ENCODE results near the gene URAD. TPM values are rescaled to one million over a fixed set of nuclear protein-coding genes. Genes with fewer than 3 reads are reported as not detected.

URAD gene
- polyA plus RNA-seq, 2 of the 4 experiments (the other 2 are of a cell fraction) = not detected

- FAIRE-seq (no peak), DNase-seq (ENCODE audit: low read depth in 1 of 2, low spot score in 1 of 2) (no peak), ATAC-seq (no peak)
- Histone ChIP-seq H3K4me1 (no peaks in the 10 kb centered on the region), H3K4me2 (no peak overlapping the region), H3K9me3 (no peaks in the 10 kb centered on the region), H3K4me3 (no peak overlapping the region), H3K27ac (no peak overlapping the region)
- 81% methylated on average over 7 of the region's 7 CpGs for WGBS (ENCODE audit: missing lambda C conversion rate)
- ChIA-PET CTCF (interaction anchor here (1.4 to 6.3 kb wide), 5 partner anchors 13 to 564 kb away, joined by 4 to 32 read pairs (median 5); no protein-coding TSS in a partner anchor), POLR2A (no interaction called here)
- TF ChIP-seq BCL3 (IDR thresholded peaks at IDR 0.05) = no peak
- TF ChIP-seq FOSB (CRISPR knock-in tag; IDR thresholded peaks at IDR 0.05) = no peak
- TF ChIP-seq CHD4 (IDR thresholded peaks at IDR 0.05; ENCODE audit: borderline replicate concordance) = no peak
- TF ChIP-seq HES2 (IDR thresholded peaks at IDR 0.05) = no peak
- no peak for TF ChIP-seq REST (IDR thresholded peaks at IDR 0.05)
- TF ChIP-seq JUNB (IDR thresholded peaks at IDR 0.05) = no peak
- TF ChIP-seq SMC3 (IDR thresholded peaks at IDR 0.05) = no peak
- no peak for TF ChIP-seq EHF (CRISPR knock-in tag; IDR thresholded peaks at IDR 0.05)
- no peak for TF ChIP-seq HEYL (CRISPR knock-in tag; IDR thresholded peaks at IDR 0.05)
- TF ChIP-seq ZC3H11A (IDR thresholded peaks at IDR 0.05) = no peak
- no peak for TF ChIP-seq MAX (IDR thresholded peaks at IDR 0.05)
- no peak for TF ChIP-seq CEBPB (IDR thresholded peaks at IDR 0.05)
- TF ChIP-seq CTCF (IDR thresholded peaks at IDR 0.05) = no peak
- TF ChIP-seq HOXA7 (CRISPR knock-in tag; IDR thresholded peaks at IDR 0.05) = no peak
- TF ChIP-seq KDM1A (IDR thresholded peaks at IDR 0.05; ENCODE audit: low read depth) = no peak
- TF ChIP-seq CBX8 (IDR thresholded peaks at IDR 0.05) = no peak
- no peak for TF ChIP-seq RFX5 (IDR thresholded peaks at IDR 0.05)
- TF ChIP-seq FOSL2 (IDR thresholded peaks at IDR 0.05) = no peak
- TF ChIP-seq FOSL2 (CRISPR knock-in tag; IDR thresholded peaks at IDR 0.05) = no peak
- no peak for TF ChIP-seq POLR2AphosphoS2 (conservative IDR thresholded peaks at IDR 0.05; ENCODE audit: low read length)
Measured at GRCh38 chr13:27969866-27970229, 18.6 kb downstream of the URAD start.

- FAIRE-seq = no peak
- peak within 1 kb of the TSS; percentile 56 for H3K4me3 ChIP-seq
- TF ChIP-seq POLR2A (IDR thresholded peaks at IDR 0.05; ENCODE audit: low read length) (peak; percentile 60), TP53 (CRISPR knock-in tag; IDR thresholded peaks at IDR 0.05) (no peak), PHF8 (IDR thresholded peaks at IDR 0.05; ENCODE audit: borderline replicate concordance, low read depth) (no peak), CTCF (IDR thresholded peaks at IDR 0.05) (no peak), ZSCAN20 (CRISPR knock-in tag; IDR thresholded peaks at IDR 0.05) (no peak), RCOR1 (IDR thresholded peaks at IDR 0.05; ENCODE audit: low read depth, low read length) (no peak), CBX8 (IDR thresholded peaks at IDR 0.05) (no peak), HOXB13 (CRISPR knock-in tag; IDR thresholded peaks at IDR 0.05; ENCODE audit: low read depth) (no peak)
- peak within 1 kb of the TSS; percentile 36 to 79; a peak in 4 of 6 replicates for H3K27ac ChIP-seq
- ChIA-PET CTCF (interaction anchor here (1.4 to 6.3 kb wide), 6 partner anchors 14 to 595 kb away, joined by 4 to 32 read pairs (median 6); no protein-coding TSS in a partner anchor), POLR2A (interaction anchor here (1.6 kb wide), 1 partner anchor 15 kb away, joined by 7 read pairs; no protein-coding TSS in a partner anchor)
- H3K9me3 ChIP-seq = no peaks in the 10 kb centered on the region
- peak in 1 of 2 experiments; percentile 16 for DNase-seq (ENCODE audit: low read depth in 1 of 2, low spot score in 1 of 2)
- peak within 1 kb of the TSS; percentile 96 for H3K4me2 ChIP-seq
- 54% methylated on average over 22 of the region's 34 CpGs for WGBS (ENCODE audit: missing lambda C conversion rate)
- ATAC-seq = peak; percentile 27 to 64; a peak in 4 of 6 replicates
- no peaks in the 10 kb centered on the region for H3K4me1 ChIP-seq
Measured at GRCh38 chr13:27969082-27969865, 19.2 kb downstream of the URAD start, which contains the start of gene CDX2. CDX2 (minus strand) TSS chr13:27969315; CDS start chr13:27969006, 309 bp downstream.
